Middle frontal gyrus (tissue), 1 donor: ENCODE results near the gene OR7G1.
A peak's percentile ranks its signal among the peaks of the same experiment; 100 is the strongest.
"Not testable (repeated sequence)": the region's sequence is repeated elsewhere in the genome, so short reads cannot be mapped to it uniquely, and the experiment has no call there.

Source experiments
- DNase-seq: peaks from one replicate; pipeline ENCODE4 v3.0.0-alpha.2; 2015; ENCODE audit warnings: low spot score; ENCODE audit errors: extremely low spot score

Gene OR7G1

DNA sequence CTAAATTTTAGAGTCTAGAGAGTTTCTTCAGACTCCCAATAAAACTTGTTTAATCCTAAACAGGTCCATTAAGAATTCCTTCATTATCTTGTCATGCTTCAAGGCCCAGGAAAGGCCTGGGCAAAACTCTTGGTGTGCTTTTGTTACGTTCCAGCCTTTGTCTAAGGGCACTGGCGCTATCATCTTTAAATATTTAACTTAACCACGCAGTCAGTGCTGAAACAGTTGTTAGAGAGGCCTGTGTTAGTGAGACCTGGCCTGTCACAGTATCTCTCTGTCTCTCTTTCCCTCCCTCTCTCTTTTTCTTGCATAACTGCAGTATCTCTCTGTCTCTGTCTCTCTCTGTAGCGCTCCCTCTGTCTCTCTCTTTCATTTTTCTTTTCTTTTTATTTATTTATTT is 36.9 kb downstream of the OR7G1 start:
- no peak for DNase-seq

DNA sequence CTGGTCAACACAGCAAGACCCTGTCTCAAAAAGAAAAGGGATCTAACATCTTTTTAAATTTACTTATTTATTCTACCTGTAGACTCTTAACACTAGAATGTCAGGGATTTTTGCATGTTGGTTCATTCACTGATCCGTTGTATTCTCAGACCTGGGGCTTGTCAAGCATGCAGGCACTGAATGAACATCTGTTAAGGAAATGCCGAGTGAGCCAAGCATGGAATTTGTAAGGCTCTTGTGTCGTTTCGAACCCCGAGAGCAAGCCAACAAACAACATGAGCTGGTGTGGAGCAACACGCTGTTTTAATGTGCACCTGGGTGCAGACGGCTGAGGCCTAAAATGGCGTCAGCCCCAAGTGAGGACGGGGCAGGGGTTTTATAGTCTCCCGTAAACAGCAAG is 38.7 kb downstream of the OR7G1 start:
- no peak for DNase-seq

DNA sequence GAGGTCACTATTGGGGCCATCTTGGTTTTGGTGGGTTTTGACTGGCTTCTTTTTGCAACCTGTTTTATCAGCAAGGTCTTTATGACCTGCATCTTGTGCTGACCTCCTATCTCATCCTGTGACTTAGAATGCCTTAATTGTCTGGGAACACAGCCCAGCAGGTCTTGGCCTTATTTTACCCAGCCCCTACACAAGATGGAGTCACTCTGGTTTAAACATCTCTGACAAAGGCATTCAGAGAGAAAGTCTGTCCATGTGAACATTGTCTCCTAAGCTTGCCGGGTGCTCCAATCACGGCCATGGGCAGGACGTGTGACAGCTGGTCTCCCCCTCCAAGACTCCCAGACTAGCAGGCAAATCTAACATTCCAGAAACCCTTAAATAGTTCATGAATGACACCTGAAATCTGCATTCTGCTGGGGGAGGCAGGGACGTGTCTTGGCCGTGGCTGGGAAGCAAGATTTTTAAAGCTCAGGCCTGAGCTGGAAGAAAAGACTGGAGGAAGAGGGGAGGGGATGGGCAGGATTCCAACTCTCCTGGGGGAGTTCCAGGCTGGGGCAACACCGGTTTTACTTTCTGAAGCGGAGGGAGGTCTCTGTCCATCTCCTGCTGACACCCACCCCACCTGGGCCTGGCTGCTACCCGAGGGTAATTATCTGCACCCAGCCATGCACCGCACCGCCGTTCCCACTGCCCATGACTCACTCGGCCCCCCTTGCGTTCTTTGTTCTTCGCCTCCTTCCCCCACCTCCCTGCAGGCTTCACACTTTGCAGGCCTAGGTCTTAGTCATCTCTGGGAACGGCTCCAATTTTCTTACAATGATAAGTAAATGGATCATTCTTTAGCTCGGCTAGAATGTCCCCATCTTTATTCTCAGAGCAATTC is 40.3 kb downstream of the OR7G1 start:
- peak; percentile 13 for DNase-seq

DNA sequence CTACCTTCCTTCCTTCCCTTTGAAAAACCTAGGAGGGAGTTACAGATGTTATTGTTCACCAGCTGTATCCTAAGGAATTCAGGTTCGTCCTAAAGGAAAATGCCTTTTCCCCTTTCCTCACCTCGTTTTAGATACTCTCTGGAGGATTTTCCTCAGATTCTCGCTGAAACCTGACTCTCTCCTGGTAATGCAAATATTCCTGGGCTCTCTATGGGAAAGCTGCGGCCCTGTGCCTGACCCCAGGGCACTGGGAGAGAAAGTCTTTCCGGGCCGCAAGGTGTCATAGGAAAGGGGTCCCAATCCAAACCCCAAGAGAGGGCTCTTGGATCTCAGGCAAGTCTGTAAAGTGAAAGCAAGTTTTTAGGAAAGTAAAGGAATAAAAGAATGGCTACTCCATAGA is 41.8 kb downstream of the OR7G1 start:
- DNase-seq, result no peak

DNA sequence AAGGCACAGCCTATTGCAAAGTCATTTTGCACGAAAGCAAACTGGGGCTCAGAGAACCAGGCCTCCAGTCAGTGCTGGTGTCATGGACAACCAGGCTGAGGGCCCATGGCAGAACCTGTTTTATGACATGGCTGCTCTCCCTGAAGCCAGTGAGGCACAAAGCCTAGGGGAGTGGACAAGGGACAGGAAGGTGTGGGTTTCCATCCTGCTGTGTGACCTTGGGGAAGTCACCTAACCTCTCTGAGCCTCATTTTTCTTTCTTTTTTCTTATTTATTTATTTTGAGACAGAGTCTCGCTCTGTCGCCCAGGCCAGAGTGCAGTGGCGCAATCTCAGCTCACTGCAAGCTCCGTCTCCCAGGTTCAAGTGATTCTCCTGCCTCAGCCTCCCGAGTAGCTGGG is 43.8 kb downstream of the OR7G1 start:
- DNase-seq, result not testable (repeated sequence)

DNA sequence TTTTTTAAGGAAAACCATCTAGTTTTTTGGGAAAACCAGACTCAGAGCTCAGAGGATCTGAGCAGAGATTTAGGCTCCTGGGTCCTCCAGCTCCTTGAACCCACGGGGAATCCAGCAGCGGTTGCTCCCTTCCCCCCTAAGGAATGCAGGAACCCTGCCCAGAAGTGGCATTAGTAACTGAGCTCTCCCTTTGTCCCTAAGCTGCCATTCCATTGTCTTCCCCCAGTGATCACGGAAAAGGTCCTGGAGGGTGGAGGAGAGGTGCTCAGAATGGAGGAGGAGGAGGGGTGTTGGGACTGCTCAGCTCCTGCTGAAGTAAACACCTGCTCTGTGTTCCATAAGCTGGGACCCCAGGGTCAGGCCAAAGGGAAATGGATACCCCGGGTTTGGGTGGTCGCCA is 45.5 kb downstream of the OR7G1 start:
- no peak for DNase-seq

DNA sequence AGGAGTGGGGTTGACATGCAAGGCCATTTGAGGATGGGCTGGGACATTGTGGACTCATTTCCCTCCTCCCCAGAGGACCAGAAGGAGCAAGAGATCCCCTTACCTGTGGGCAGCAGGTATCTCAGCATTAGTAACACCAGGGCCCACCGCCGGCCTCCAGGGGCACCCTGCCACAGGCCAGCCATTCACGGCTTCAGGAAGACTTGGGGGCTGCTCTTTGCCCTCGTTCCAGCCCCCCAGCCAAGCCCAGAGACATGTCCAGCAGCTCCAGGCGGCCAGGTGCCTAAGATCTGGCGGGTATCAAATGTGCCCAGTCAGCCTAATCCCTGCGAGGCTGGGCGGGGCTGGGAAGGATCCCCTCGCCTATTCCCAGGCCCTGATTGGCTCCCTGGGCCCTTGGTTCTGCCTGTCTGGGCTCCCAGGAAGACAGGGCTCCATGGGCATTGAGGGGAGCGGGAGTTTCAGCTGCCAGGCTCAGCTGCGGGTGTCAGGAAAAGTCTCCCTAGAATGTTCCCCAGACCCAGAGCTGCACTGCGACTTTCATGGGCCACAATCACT is 50.0 kb downstream of the OR7G1 start:
- no peak for DNase-seq
